ENCODE data around the gene TMEM182.

The TMEM182 gene

DNA sequence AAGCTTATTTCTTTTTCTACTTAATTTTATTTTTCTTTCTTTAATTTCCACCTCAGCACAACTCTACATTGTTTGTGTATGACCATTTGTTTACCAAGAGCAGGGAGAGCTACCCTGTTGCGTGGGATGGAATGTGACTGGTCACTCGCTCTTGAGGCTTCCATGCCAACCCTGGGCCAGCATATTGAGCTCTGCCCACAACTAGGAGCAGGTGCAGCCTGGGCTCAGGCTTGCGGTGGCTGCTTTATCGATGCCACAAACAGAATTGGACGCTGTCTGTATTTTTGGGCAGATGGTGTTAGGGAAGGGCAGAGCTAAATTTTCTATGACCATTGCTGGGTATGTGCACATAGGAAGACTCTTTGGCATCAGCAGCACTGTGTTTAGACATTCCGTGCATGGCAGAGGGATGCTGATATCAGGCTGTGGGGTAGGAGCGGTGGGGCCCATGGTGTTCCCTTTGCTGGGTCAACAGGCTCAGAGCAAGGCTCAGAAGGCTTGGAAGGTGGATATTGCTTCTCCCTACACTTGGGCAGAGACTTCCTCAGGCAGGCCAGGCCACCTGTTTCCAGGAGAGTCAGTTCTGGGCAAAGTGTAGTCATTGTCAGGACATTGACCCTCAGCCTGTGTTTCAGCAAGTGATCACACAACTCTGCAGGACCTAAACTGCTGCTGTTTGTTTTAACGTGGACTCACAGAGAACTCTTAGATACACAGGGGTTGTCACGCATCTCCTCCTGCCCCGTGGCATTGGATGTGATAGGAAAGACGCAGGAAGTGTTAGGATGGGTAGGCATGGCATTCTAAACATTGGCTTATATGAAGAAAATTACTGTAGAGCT lies 40.2 kb downstream of the TMEM182 start:
- FAIRE-seq: no peak

DNA sequence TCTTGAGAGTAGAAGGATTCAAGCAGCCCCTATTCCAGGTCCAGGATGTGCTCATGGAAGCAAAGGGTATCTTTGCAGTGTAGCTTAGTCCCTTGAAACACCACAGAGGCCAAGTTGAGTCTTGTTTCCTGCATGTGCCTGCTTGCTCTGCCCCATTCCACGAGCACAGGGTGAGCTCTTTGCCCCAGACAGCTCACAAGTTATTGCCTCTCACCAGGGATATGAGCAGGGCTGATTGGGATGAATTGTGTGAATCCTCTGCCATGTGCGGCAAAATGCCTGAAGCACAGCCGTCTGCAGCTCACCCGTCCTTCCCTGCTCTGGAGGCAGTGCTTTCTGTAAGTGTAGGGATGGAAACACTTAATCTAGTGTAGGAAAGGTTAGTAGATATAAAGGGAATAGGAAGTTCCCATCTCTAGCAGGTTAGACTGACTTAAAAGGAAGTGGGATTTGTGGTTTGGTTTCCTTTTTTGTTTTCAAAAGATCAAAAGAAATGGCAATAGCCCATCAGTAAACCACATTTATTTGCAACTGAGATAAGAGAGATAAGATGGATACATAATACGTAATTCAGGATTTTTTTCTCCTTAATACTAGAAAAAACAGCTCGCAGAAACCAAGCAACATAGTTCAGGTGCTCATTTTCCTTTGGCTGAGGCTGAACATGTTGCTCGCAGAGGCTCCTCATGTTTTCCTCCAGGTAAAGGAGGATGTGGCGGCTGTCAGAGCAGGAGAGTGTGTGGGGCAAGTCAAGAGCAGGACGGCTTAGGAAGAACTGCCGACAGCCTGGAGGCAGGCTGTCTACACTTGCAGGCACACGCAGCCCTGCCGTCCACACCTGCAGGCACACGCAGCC lies 41.4 kb downstream of the TMEM182 start:
- FAIRE-seq: no peak

DNA sequence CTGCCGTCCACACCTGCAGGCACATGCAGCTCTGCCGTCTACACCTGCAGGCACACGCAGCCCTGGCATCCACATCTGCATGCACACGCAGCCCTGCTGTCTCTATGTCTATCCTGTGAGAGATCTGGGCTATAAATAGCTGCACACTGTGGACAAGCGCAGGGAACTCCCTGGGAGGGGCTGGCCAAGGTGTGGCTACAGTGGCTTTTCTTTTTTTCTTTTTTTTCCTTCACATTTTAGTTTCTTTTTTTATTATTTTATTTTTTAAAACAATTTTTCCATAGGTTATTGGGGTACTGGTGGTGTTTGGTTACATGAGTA lies 42.0 kb downstream of the TMEM182 start:
- FAIRE-seq: no peak

DNA sequence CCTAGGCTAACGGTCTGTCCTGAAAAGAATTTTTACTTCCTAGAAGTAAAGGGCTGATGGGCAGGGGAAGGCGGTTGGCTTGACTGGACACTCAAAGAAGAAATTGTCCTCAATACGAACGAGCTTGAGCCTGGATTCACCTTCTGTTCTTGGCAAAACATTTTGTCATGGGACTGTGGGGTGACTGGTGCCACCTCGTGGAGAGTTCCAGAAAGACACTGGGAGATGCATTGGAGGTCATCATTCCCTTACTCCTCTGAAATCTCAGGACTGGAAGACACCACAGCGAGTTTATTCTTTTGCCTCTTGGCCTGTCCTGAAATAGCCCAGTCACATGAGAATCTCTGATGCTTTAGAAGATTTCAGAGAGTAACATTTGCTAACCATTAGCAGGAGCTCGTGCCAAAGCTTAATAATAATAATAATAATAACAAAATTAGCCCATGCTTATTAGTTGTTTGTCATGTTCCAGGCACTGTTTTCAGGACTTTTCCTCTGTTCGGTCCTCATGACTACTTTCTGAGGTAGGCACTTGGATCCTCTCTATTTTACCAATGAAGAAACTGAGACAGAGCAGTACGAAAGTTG lies 44.5 kb downstream of the TMEM182 start:
- FAIRE-seq: no peak

DNA sequence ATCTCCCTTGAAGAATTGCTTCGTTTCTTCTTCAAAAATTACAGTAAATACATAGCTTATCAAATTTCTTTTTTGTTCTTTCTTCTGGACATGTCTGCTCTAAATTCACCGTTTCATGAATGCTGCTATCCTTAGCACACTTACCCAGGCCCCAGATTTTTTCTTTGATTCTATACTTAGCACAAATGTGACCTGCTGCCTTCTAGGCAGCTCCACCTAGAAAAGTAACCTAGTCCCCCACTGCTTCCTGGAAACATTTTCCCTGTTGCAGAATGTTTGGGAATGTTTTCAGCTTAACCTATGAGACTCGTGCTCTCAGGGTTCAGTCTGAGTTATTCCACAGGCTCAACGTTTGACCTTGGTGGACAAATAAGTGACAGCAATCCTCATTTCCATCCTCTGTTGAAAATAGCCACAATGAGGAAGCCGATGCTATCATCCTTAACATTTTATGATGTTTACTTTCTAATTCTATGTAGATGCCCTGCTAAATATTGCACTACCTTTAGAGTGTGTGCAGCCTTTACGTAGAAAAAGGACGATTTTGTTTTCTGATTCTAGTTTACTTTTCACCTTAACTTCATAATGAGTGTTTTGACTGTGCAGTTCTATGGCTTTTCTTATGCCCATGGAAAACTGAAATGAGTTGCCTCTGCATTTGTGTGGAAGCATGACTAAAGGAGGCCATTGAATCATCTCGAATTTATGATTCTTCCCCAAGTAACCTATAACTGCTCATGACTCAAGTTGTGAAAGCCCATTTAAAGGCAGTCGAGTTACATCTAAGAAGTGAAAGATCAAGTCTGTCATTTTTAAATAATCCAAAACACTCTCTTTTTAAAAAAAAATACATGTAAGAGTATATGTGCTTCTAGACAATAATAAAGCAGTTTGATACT lies 47.7 kb downstream of the TMEM182 start:
- FAIRE-seq: no peak

DNA sequence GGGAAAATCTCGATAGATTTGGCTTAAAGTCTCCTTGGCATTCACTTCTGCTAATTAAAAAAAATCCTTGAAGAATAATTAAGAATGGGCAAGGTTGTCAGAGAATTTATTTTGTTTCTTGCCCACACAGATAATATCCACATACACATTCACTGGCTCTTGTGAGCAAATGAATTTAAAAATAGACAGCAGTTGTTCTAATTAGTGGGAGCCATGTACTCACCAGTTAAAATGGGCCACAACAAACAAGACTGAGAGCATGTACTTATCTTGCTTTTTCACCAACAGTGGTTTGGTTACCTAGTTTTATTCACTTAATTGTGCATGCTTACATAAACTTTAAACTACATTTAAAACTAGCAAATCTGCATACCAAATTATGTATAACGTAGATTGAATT lies 53.5 kb downstream of the TMEM182 start:
- no peak for FAIRE-seq

DNA sequence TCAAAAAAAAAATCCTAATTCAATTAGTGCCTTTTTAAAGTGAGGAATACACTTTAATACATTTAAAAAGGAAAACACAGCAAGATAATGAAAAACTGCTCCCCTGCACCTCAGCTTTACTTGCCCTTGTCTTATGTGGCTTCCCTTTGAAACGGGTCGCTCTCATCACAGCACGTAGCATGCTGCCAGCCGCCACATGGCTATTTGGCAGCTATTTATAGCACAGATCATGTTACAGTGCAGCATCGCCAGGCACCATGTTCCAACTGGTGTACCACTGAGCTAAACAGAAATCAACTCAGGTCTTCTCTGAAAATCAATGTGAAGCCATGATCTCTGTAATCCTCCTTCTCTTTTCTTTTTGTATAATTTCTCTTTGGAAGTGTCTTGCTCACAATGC lies 65.1 kb downstream of the TMEM182 start:
- FAIRE-seq: no peak

DNA sequence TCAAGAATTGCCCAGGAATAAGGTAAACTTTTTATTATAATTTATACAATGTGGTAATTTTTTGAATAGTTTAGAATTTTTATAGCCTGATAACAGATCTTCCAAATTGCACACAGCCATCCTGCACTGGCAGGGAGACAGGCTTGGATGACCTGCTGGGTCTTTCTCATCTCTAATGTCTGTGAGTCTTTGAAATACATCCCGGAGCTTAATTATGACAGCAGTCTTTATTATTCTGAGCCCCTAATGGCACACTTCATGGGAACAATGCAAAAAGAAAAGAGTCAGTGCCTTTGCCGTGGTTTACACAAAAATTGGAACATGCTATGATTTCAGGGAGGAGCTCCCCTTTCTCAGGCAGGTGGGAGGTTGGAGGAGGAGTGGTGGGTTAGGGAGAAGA lies 71.0 kb downstream of the TMEM182 start:
- no peak for FAIRE-seq

DNA sequence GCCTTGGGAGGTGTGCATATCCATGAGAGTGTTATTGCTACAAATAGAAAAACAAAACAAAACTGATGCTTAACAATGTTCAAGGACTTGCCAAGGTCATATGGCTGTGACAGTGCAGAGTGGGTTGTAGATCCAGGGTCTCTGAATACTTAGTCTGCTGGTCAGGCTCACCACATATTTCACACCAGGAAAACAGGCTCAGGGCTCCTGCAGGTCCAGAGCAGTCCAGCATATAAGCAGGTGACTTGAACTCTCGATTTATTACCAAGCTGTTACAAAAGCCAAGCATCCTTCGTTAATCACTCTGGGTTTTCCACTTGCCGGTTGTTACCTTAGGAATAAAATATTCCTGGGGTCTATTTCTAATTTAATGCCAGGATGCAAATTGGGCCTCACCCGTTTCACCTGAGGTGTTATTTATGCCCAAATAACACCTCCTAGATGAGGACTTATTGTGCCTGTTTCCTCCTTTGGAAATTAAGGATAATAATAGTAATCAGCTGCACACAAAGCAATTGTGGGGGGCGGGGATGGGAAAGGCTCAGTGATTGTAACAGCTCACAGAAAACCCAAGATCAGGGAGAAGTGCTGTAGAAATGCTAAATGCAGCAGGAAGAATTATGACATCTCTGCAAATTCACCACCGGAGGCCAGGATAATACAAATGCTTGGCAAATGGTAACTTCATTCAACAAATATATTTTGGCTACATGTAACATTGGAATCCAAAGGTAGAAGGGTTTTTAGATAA lies 72.9 kb downstream of the TMEM182 start:
- FAIRE-seq: no peak

DNA sequence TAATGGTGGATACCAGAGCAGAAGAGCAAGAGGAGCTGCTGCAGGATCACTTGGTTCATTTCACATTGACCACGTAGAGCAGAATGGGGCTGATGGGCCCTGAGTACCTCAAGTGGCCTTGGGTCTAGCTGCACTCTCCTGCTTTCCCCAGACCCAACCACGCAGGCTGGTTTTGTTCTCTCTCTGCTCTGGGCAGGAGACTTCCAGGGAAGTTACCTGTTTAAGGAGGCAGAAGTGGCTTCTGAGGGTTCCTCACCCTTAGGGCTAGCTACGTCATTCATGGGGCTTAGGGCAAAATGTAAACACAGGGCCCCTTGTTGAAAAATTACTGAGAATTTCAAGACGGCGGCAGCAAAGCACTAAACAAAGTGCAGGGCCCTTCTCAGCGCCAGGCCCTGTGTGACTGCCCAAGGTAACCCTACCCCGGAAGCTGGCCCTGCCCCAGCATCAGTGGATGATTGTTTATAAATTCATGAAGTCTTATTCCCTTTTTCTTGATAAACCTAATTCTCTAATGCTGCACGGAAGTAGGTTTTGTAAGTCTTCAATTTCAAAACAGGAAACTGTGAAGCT lies 75.9 kb downstream of the TMEM182 start:
- no peak for FAIRE-seq

DNA sequence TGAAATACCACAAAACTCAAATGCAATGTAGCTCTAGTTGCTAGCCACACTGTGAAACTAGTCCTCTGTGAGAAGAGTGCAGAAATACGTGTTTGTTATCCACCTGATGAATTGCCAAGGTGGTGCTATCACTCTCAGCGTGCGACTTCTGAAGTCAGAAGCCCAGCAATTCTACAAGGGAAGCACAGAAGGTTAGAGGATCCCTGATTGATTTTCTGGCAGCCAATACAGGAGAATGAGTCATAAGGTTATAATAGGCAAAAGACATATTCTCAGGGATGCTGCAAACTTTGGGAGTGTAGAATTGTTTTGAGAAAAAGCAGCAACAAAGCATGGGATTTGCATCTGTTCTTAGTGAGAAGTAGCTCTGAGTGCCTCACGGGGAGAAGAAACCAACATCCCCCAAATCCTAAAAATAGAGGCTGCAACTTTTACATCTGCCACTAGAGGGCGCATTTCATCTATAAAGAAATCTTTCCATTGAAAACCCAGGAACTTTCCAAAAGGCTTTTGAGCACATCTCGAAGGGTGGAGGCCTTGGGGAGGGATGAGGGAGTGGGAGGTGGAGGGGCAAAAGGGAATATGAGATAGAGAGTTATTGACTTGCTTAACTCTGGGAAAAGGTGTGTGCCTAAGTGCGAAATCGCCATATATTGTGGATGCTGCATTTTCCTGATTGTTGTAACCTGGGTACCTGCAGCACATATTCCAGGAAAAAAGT lies 78.0 kb downstream of the TMEM182 start:
- FAIRE-seq: no peak

DNA sequence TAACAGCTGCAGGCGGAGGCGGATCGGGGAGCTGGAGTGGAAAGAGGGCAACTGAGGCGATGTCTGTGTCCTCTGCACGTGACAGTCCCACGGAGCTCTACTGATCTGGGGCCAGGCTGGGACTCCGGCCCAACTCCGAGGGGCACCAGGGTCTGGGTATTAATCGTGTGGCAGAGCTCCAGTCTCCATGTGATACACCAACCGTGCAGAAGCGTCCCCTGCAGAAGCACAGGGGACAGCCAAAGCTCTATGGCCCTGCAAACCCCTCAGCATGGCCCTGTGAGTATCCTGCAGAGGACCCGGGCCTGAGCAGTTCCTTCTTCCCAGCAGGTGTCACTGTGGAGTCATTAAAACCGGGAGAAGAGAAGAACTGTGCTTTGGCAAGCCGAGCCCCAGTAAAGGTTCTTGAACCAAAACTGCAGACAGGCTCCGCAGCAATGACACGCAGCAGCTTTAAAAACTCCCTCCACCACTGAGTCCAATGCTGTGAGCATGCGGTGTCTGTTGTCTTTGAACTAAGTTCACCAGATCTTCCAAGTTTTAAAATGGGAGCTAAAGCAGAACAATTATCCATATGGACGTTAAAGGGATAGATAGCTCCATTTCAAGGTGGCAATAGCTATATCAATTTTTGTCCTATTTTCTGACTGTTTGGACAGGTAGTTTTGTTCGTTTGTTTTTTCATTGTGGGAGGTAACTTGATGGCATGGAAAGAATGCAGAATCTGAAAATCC lies 79.4 kb downstream of the TMEM182 start:
- no peak for FAIRE-seq

DNA sequence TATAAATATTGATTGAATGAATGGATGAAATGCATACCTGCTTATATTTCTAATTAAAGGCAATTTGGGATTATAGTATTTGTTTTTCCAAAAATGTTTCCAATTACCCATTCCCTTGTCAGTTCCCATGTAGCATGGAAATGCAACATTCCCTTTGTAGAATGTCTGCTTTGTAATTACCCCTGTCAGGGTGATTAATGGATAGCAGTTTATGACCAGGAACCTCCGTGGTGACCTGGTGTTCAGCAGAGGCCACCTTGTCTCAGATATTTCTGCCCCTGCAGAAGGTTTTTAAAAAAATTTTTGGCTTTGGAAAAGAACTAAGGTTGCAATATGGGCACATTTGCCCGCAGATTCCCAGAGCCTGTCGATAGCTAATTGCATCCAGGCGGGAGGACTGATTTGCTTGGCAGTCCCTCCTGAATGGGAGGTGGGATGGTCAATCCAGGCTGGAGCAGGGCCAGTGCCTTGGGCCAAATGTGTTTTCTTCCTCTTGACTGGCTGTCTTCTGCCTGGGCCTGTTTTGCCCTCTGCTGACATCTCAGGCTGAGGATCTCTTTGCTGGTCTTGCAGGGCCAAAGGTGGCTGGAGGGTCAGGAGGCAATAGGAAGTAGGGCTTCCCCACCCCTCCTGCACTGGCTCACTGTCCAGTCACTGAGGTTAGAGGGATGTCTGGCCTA lies 82.1 kb downstream of the TMEM182 start:
- no peak for FAIRE-seq

DNA sequence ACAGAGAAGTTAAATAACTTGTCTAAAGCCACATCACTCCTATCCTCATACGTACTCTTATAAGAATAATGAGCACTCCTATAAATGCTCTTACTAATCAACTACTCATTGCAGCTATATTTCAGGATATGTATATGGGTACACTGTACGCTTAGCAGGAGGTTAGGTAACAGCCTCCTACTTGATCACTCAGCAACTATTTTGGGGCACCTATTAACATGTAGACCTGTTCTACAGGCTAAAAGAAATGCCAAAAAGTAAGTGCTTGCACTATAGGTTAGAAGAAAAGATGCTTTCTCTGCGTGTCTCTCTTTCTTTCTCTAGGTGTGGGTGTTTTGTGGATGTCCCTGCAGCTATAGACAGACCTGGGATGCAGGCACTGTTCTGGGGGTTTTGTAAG lies 83.1 kb downstream of the TMEM182 start:
- no peak for FAIRE-seq

DNA sequence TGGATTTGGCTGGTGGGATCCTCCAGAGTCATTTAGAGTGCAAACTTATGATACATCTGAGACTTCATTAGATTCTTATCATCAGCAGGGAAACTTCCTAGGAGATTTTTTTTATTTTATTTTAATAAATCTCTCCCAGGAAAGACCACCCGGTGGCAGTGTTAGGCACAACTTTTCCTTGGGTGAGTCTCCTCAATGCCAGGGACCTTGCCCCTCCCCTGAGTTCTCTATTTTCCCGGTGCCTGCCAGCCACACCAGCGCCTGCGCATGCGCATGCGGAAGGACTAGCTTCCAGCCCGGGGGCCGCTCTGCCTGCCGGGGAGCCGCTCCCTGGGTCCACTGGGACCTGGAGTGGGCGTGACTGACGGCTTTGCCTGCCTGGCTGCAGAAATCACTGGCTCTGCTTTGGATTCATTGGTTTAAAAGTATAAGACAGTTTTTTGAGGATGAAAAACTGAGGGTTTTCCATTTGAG lies 86.6 kb downstream of the TMEM182 start:
- no peak for FAIRE-seq

DNA sequence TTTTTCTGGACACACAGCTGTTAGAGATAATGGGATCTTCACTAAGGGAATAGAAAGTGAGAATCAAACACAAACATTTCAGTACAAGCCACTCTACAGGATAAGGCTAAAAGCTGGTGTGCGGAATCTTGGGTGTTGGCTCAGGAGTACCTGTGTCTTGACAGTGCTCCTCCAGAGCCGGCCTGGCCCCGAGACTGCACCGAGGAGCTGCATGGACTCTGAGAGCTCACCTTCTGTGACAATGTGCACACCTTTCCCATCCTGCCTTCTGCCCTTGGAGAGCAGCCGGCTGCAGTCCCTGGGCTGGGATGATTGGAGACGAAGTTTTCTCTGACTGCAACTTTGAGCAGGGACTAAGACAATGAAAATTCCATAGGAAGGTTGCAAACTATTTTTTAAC lies 89.1 kb downstream of the TMEM182 start:
- no peak for FAIRE-seq

DNA sequence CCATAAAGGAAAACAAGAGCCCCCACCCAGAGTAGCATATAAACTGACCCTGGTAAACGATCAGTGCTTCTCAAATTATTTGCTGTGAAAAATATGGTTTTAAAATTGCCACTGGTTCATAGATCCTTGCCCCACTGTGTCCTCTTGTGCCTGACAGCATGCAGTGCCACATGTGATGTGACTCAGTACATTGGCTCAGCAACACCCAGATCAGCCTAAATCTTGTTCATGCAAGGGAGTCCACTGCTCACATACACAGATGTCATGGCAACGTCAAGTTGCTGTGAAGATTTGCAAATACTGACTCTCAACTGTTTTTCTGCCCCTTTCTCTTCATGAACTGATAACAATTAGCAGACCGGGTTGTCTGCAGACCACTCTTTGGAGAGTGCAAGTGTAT lies 91.0 kb downstream of the TMEM182 start:
- FAIRE-seq: no peak
